Glutamatergic neuron (in vitro differentiated cells): ENCODE data around the gene MROH7. TPM values are rescaled to one million over a fixed set of nuclear protein-coding genes. Genes with fewer than 3 reads are reported as not detected.

Experiments
- DNase-seq: peaks from one replicate; pipeline ENCODE4 v3.0.0; 2022
- H3K27ac Mint-ChIP-seq: one replicate; pipeline ENCODE4 v1.8.0; 2020; ENCODE audit warnings: mild to moderate bottlenecking, mixed read lengths, inconsistent platforms; ENCODE audit not compliant: unreplicated experiment
- H3K27me3 Mint-ChIP-seq: one replicate; pipeline ENCODE4 v1.8.0; 2020; ENCODE audit warnings: mild to moderate bottlenecking, moderate library complexity, mixed read lengths, inconsistent platforms; ENCODE audit not compliant: unreplicated experiment
- H3K36me3 Mint-ChIP-seq: one replicate; pipeline ENCODE4 v1.8.0; 2020; ENCODE audit warnings: mild to moderate bottlenecking, mixed read lengths, inconsistent platforms; ENCODE audit not compliant: unreplicated experiment
- H3K4me1 Mint-ChIP-seq: one replicate; pipeline ENCODE4 v1.8.0; 2020; ENCODE audit warnings: mild to moderate bottlenecking, low read depth, mixed read lengths, inconsistent platforms; ENCODE audit not compliant: unreplicated experiment
- H3K4me3 Mint-ChIP-seq: one replicate; pipeline ENCODE4 v1.8.0; 2020; ENCODE audit warnings: mild to moderate bottlenecking, mixed read lengths, inconsistent platforms; ENCODE audit not compliant: unreplicated experiment
- H3K9me3 Mint-ChIP-seq: one replicate; pipeline ENCODE4 v1.8.0; 2020; ENCODE audit warnings: mild to moderate bottlenecking, moderate library complexity, mixed read lengths, inconsistent platforms; ENCODE audit not compliant: unreplicated experiment
- CTCF ChIP-seq: fragments of 200-600 bp; sonication (generic); IDR thresholded peaks from one replicate; pipeline ENCODE4 v1.5.0; 2021; ENCODE audit not compliant: partially characterized antibody, unreplicated experiment
- total RNA-seq: library from RNA; stranded (reverse); fragmentation: NEBNext Ultra II Directional; extraction: Animal tissue kit (Norgen Biotek cat#: 25700); gene quantifications from one replicate; pipeline ENCODE4 v1.2.1, GENCODE V29; 2021; ENCODE audit not compliant: unreplicated experiment

MROH7 gene
- total RNA-seq, 1 donor from 2014 or later, result not detected

DNA sequence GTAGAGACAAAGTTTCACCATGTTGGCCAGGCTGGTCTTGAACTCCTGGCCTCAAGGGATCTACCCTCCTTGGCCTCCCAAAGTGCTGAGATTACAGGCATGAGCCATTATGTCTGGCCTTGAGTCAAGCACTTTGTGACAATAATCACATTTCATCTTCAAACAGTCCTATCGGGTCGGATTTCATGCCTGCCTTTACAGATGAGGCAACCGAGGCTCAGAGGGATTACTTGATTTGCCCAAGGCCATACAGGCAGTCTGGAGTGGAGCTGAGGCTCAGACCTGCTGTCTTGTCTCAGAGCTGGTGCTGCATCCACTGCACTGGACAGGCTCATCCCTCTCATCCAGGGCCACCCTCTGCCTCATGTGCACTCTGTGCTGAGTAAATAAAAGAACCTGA is 44.8 kb upstream of the MROH7 start:
- H3K4me1 Mint-ChIP-seq, result peaks cover 3% of the 10 kb centered on the region
- H3K36me3 Mint-ChIP-seq, result no peaks in the 10 kb centered on the region
- no peak for TF ChIP-seq CTCF
- peaks cover 2% of the 10 kb centered on the region for H3K9me3 Mint-ChIP-seq
- H3K27me3 Mint-ChIP-seq, result peaks cover 3% of the 10 kb centered on the region
- no peak overlapping the region for H3K4me3 Mint-ChIP-seq
- no peak for DNase-seq
- no peak overlapping the region for H3K27ac Mint-ChIP-seq

GRCh38 chr1:54597455-54598030 is 44.0 kb upstream of the MROH7 start:
- Mint-ChIP-seq H3K4me3 (no peak overlapping the region), H3K27me3 (peaks cover 3% of the 10 kb centered on the region), H3K4me1 (peaks cover 3% of the 10 kb centered on the region), H3K27ac (no peak overlapping the region), H3K36me3 (no peaks in the 10 kb centered on the region), H3K9me3 (peaks cover 2% of the 10 kb centered on the region)
- TF ChIP-seq CTCF, result no peak
- no peak for DNase-seq

DNA sequence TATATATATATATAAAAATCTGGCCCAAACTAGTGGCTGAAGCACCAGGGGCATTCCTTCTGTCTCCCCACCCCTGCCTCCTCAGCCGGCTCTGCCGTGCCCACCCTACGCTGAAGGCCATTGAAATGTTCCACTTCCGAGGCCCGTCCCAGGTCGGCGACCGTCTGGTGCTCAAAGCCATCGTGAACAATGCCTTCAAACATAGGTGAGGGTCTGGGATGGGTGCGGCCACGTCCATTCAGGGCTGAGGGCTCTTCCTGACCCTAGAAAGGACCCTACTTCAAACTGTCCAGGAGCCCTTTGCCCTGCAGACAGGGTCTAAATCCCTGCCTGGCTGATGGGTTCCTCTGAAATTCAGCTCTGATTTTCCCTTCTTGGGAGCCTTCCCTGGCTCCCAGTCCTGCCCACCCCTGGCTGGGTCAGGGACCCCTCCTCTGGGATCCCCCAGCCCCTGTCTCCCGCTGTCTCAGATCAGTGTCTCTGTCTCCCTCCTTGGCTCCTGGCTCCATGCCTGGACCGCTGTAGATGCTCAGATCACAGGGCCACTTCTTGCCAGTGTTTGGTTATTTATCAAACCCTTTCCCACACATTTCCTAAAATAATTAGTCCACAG is 42.3 kb upstream of the MROH7 start:
- no peak for TF ChIP-seq CTCF

DNA sequence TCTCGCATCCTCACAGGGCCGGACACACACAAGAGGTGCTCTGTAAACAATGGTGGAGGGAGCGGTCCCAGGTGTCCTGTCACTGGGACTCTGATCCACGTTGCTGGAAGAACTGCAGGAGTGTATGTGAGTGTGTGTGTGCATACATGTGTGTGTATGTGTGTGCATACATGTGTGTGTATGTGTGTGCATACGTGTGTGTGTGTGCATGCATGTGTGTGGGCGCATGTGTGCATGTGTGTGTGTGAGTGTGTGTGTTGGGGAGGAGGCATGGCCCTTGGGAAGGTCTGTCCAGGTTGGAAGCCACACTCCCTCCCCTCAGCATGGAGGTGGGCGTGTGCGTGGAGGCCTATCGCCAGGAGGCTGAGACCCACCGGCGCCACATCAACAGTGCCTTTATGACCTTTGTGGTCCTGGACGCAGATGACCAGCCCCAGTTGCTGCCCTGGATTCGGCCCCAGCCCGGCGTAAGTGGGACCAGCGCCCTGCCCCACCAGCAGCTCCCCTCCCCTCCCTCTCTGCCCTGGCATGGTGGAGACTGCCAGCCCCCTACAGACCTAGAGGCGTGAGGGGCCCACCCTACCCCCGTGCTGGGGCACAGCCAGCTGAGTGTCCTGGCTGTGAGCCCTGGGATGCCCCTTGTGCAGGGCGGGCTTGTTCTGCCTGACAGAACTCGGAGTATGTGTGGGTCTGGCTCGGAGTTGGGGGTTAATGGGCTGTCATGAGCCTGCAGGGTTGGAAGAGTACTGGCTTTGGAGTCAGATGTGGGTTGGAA is 40.5 kb upstream of the MROH7 start:
- no peak for TF ChIP-seq CTCF
- Mint-ChIP-seq H3K27ac (no peak overlapping the region), H3K36me3 (no peaks in the 10 kb centered on the region), H3K4me3 (no peak overlapping the region), H3K27me3 (peaks cover 13% of the 10 kb centered on the region), H3K4me1 (peaks cover 10% of the 10 kb centered on the region), H3K9me3 (peaks cover 3% of the 10 kb centered on the region)
- no peak for DNase-seq

More for the DNA sequence above, 42.3 kb upstream of the MROH7 start:
- no peak for DNase-seq
- peaks cover 5% of the 10 kb centered on the region for H3K27me3 Mint-ChIP-seq
- H3K9me3 Mint-ChIP-seq, result peaks cover 3% of the 10 kb centered on the region
- peaks cover 4% of the 10 kb centered on the region for H3K4me1 Mint-ChIP-seq
- H3K36me3 Mint-ChIP-seq, result no peaks in the 10 kb centered on the region
- no peak overlapping the region for H3K4me3 Mint-ChIP-seq
- H3K27ac Mint-ChIP-seq, result no peak overlapping the region

DNA sequence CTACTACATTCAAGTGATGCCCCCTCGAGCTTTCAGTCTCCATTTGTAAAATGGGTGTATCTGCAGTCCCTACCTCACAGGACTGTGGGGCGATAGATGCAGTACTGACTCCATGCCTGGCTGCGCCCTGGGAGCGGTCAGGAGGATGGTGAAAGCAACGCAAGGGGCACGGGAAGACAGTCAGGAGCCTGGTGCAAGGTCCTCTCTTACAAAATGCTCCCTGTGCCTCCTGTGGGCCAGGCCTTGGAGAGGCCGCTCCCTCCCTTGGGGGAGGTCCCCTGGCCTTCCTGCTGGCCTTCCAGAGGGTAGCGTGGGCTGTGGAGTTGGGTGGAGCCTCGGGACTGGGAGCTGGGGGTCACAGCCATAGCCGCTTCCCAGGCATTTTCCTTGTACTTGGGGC is 39.9 kb upstream of the MROH7 start:
- Mint-ChIP-seq H3K4me1 (peaks cover 10% of the 10 kb centered on the region), H3K27me3 (peaks cover 13% of the 10 kb centered on the region), H3K9me3 (peaks cover 6% of the 10 kb centered on the region), H3K27ac (no peak overlapping the region), H3K4me3 (no peak overlapping the region), H3K36me3 (no peaks in the 10 kb centered on the region)
- no peak for DNase-seq
- no peak for TF ChIP-seq CTCF
